KMS-11 (cell line): ENCODE data around the gene SERPING1.
A peak's percentile ranks its signal among the peaks of the same experiment; 100 is the strongest.

ENCODE experiments used
- H2AFZ ChIP-seq: fragments of 200-600 bp; sonication (generic); 2 replicates; pipeline ENCODE4 v1.6.1; 2016; ENCODE audit warnings: antibody characterized with exemption, mixed run types, low read depth
- H3K27ac ChIP-seq: fragments of 200-600 bp; sonication (generic); 2 replicates; pipeline ENCODE4 v1.6.1; 2016; ENCODE audit warnings: mild to moderate bottlenecking, mixed run types
- H3K27me3 ChIP-seq: fragments of 200-600 bp; sonication (generic); 2 replicates; pipeline ENCODE4 v1.6.1; 2017; ENCODE audit warnings: mild to moderate bottlenecking, low read depth, mixed run types, moderate library complexity; ENCODE audit not compliant: insufficient read depth
- H3K36me3 ChIP-seq: fragments of 200-600 bp; sonication (generic); 2 replicates; pipeline ENCODE4 v1.6.1; 2017; ENCODE audit warnings: mild to moderate bottlenecking, mixed run types; ENCODE audit not compliant: insufficient read depth
- H3K4me1 ChIP-seq: fragments of 200-600 bp; sonication (generic); 2 replicates; pipeline ENCODE4 v1.6.1; 2016; ENCODE audit warnings: mild to moderate bottlenecking, low read depth, mixed run types; ENCODE audit not compliant: poor library complexity, severe bottlenecking
- H3K4me2 ChIP-seq: fragments of 200-600 bp; sonication (generic); 2 replicates; pipeline ENCODE4 v1.7.0; 2016; ENCODE audit warnings: mild to moderate bottlenecking, mixed run types
- H3K4me3 ChIP-seq: fragments of 200-600 bp; sonication (generic); IDR thresholded peaks from 2 replicates; pipeline ENCODE4 v1.6.1; 2017; ENCODE audit warnings: low read depth, low read length, mixed read lengths; ENCODE audit not compliant: insufficient read depth
- H3K79me2 ChIP-seq: fragments of 200-600 bp; sonication (generic); 2 replicates; pipeline ENCODE4 v1.6.1; 2016; ENCODE audit warnings: low read depth, mixed run types; ENCODE audit not compliant: insufficient read depth
- H3K9ac ChIP-seq: fragments of 200-600 bp; sonication (generic); 2 replicates; pipeline ENCODE4 v1.6.1; 2016; ENCODE audit warnings: mild to moderate bottlenecking, mixed run types
- H4K20me1 ChIP-seq: fragments of 200-600 bp; sonication (generic); 2 replicates; pipeline ENCODE4 v1.6.1; 2016; ENCODE audit warnings: mild to moderate bottlenecking, mixed run types; ENCODE audit not compliant: insufficient read depth
- CTCF ChIP-seq: fragments of 200-600 bp; sonication (generic); conservative IDR thresholded peaks from 2 replicates; pipeline ENCODE4 v1.6.1; 2017; ENCODE audit warnings: low read depth, mild to moderate bottlenecking, antibody characterized with exemption, low read length, moderate library complexity, mixed read lengths

Gene SERPING1

DNA sequence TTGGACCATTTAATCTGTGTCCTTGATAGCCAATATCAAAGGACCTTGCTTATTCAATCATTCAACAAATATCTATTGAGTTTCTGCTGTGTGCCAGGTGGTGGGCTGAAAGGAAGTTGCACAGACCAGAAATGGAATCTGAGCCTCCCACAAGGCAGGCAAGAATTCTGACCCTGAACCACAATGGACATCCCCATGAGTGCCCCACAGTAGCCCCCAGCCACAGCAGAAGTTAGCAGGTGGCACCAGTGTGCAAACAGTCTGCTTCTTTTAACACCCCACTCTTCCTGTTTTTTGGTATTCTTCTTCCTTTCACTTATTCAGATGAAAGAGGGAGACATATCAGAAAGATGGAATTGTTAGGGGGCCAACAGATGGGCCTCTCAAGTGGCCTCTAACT is 12.2 kb upstream of the SERPING1 start:
- Histone ChIP-seq H3K79me2 (no peaks in the 10 kb centered on the region), H3K9ac (no peak overlapping the region), H3K27me3 (no peaks in the 10 kb centered on the region), H3K4me3 (no peak overlapping the region), H2AFZ (no peak overlapping the region; the same call in 1 of the 2 replicates), H3K4me1 (peaks cover 14% of the 10 kb centered on the region), H3K36me3 (no peaks in the 10 kb centered on the region), H4K20me1 (no peaks in the 10 kb centered on the region), H3K27ac (no peak overlapping the region), H3K4me2 (peak overlapping the region; percentile 31; the same call in 1 of the 2 replicates)
- TF ChIP-seq CTCF, result no peak

DNA sequence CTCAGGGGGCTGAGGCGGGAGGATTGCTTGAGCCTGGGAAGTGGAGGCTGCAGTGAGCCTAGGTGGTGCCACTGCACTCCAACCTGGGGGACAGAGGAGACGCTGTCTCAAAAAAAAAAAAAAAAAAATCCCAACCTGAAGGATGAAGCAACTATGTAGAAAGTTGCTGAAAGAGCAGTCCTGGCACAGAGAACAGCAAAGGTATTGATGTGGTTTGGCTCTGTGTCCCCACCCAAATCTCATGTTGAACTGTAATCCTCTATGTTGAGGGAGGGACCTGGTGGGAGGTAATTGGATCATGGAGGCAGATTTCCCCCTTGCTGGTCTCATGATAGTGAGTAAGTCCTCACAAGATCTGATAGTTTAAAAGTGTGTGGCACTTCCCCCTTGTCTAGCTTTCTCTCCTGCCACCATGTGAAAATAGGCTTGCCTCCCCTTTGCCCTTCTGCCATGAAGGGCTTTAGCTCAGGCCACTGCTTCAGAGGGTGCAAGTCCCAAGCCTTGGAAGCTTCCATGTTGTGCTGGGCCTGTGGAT is 10.7 kb upstream of the SERPING1 start:
- Histone ChIP-seq H3K27ac (no peak overlapping the region), H2AFZ (no peak overlapping the region), H3K79me2 (no peaks in the 10 kb centered on the region), H3K9ac (no peak overlapping the region), H3K4me2 (no peak overlapping the region), H3K36me3 (no peaks in the 10 kb centered on the region), H3K4me1 (peaks cover 14% of the 10 kb centered on the region), H3K4me3 (no peak overlapping the region), H3K27me3 (no peaks in the 10 kb centered on the region), H4K20me1 (no peaks in the 10 kb centered on the region)
- no peak for TF ChIP-seq CTCF

DNA sequence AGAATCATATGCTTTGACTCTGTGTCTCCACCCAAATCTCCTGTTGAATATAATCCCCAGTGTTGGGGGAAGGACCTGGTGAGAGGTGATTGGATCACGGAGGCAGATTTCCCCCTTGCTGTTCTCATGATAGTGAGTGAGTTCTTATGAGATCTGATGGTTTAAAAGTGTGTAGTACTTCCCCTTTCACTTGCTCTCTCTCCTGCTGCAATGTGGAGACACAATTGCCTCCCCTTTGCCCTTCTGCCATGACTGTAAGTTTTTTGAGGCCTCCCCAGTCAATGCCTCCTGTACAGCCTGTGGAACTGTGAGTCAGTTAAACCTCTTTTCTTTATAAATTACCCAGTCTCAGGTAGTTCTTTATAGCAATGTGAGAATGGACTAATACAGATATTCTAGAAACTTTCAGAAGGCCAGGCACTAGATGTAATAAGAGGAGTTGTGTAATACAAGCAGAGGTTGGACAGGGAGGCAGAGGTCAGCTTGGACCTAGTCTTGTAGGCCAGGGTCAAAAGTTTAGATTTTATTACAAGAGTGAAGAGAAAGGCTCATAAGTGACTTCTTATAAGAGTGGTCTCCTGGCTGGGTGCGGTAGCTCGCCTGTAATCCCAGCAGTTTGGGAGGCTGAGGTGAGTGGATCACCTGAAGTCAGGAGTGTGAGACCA is 9.3 kb upstream of the SERPING1 start:
- H3K9ac ChIP-seq, result no peak overlapping the region
- no peak overlapping the region for H2AFZ ChIP-seq
- no peak overlapping the region for H3K27ac ChIP-seq
- no peak for TF ChIP-seq CTCF
- no peak overlapping the region for H3K4me3 ChIP-seq
- no peak overlapping the region for H3K4me2 ChIP-seq
- H3K79me2 ChIP-seq, result no peaks in the 10 kb centered on the region
- H3K27me3 ChIP-seq, result no peaks in the 10 kb centered on the region
- no peaks in the 10 kb centered on the region for H3K36me3 ChIP-seq
- peaks cover 14% of the 10 kb centered on the region for H3K4me1 ChIP-seq
- H4K20me1 ChIP-seq, result no peaks in the 10 kb centered on the region

DNA sequence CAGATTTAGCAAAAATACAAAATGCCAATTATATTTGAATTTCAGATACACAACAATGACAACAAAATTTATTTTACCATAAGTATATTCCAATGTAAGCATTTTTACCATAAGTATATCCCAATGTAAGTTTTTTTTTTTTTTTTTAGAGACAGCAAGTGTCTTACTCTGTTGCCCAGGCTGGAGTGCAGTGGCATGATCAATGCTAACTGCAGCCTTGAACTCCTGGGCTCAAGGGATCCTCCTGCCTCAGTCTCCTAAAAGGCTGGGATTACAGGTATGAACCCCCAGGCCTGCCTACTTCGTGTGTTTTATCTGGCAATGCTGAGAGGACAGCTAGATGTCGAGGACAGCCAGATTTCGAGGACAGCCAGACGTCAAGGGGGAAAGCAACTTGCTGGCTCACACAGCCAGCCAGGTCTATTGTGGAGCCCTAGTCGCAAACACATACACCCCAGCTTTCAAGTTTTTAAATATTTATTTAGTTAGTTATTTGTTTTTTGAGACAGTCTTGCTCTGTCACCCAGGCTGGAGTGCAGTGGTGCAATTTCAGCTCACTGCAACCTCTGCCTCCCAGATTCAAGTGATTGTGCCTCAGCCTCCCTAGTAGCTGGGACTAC is 1.1 kb upstream of the SERPING1 start:
- H3K4me1 ChIP-seq, result no peaks in the 10 kb centered on the region
- H3K27ac ChIP-seq, result no peak overlapping the region
- no peak overlapping the region for H3K4me2 ChIP-seq
- H2AFZ ChIP-seq, result no peak overlapping the region
- H4K20me1 ChIP-seq, result no peaks in the 10 kb centered on the region
- no peak for TF ChIP-seq CTCF
- H3K4me3 ChIP-seq, result no peak overlapping the region
- no peaks in the 10 kb centered on the region for H3K27me3 ChIP-seq
- no peaks in the 10 kb centered on the region for H3K36me3 ChIP-seq
- H3K9ac ChIP-seq, result no peak overlapping the region
- H3K79me2 ChIP-seq, result no peaks in the 10 kb centered on the region
